ENCODE measurements around the gene RUFY4.
"Not testable (repeated sequence)": the region's sequence is repeated elsewhere in the genome, so short reads cannot be mapped to it uniquely, and the experiment has no call there.

Gene RUFY4

GRCh38 chr2:218031771-218032257, 37.2 kb upstream of the RUFY4 start:
- H3K4me3 ChIP-seq (ENCODE audit: low read length in 2 of 2), result no peak overlapping the region
- H3K36me3 ChIP-seq (ENCODE audit: control insufficient read depth in 2 of 2, insufficient read depth in 2 of 2, low read length in 2 of 2), result no peaks in the 10 kb centered on the region
- H3K4me1 ChIP-seq (ENCODE audit: control insufficient read depth in 2 of 2, insufficient read depth in 2 of 2, low read length in 2 of 2), result no peaks in the 10 kb centered on the region
- H3K9ac ChIP-seq (ENCODE audit: low read depth in 1 of 2, low read length in 2 of 2), result no peak overlapping the region
- H3K27me3 ChIP-seq (ENCODE audit: control insufficient read depth in 2 of 2, insufficient read depth in 2 of 2, low read length in 2 of 2), result peaks cover 0 to 7% of the 10 kb centered on the region in 2 donors
- no peak overlapping the region for H3K27ac ChIP-seq (ENCODE audit: low read depth in 2 of 2, low read length in 2 of 2)
- no peaks in the 10 kb centered on the region for H3K9me3 ChIP-seq (ENCODE audit: control insufficient read depth in 2 of 2, low read length in 2 of 2)

DNA sequence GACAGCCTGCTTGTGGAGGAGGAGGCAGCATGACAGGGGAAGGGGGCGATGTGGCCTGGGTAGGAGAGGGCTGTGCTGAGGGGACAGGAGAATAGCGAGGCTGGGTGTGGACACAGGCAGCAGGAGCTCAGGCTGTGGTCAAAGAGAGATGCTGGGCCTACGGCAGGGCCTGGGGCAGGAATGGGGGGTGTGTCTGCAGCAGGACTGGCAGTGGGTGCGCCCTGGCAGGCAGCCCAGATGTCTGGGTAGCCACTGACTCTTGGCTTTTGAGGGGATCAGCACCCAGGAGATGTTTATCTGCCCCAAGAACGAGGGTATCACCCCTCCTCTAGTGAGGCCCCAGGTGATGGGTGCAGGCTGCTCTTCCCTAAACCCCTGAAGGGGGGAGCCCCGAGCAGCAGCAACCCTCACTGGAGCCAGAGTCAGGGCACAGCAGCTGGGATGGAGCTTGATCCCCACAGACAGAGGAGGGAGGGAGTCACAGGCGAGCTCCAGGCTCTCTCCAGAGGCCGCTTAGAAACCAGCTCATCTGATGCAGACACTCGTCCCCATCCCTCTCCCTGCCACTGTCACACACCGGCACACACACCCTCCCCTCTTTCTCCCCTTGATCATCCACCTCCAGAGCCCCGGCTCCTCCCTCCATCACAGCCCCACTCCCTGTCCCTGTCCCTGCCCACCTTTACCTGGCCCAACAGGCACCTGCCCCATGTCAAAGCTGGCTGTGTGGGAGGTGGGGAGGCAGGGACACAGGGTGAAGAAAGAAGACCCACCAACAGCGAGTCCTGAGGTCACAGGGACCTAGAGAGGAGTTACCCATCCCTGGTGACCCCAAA, 36.5 kb upstream of the RUFY4 start:
- H3K27ac ChIP-seq (ENCODE audit: low read depth in 2 of 2, low read length in 2 of 2), result no peak overlapping the region
- H3K4me3 ChIP-seq (ENCODE audit: low read length in 2 of 2), result no peak overlapping the region
- no peaks in the 10 kb centered on the region for H3K36me3 ChIP-seq (ENCODE audit: control insufficient read depth in 2 of 2, insufficient read depth in 2 of 2, low read length in 2 of 2)
- H3K9me3 ChIP-seq (ENCODE audit: control insufficient read depth in 2 of 2, low read length in 2 of 2), result no peaks in the 10 kb centered on the region
- peaks cover 0 to 7% of the 10 kb centered on the region in 2 donors for H3K27me3 ChIP-seq (ENCODE audit: control insufficient read depth in 2 of 2, insufficient read depth in 2 of 2, low read length in 2 of 2)
- no peaks in the 10 kb centered on the region for H3K4me1 ChIP-seq (ENCODE audit: control insufficient read depth in 2 of 2, insufficient read depth in 2 of 2, low read length in 2 of 2)
- no peak overlapping the region for H3K9ac ChIP-seq (ENCODE audit: low read depth in 1 of 2, low read length in 2 of 2)

DNA sequence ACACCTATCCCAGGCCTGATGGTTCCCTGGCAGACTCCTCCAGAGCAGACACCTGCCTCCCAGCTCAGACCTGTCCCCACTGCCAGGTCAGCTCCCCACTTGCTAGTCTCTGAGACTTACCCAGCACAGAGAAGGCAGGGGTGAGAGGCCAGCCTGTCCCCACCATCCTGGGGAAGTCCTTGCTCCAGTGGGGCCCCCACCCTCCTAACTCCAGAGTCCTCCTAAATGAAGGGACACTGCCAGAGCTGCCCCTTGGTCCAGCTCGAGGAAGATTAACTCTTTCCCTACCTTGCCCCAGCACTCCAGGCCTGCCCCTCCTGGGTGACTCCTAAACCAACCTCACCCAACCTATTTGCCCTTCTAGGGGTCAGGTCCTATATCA, 35.9 kb upstream of the RUFY4 start:
- H3K4me1 ChIP-seq (ENCODE audit: control insufficient read depth in 2 of 2, insufficient read depth in 2 of 2, low read length in 2 of 2), result no peaks in the 10 kb centered on the region
- H3K4me3 ChIP-seq (ENCODE audit: low read length in 2 of 2), result no peak overlapping the region
- no peak overlapping the region for H3K9ac ChIP-seq (ENCODE audit: low read depth in 1 of 2, low read length in 2 of 2)
- peaks cover 0 to 7% of the 10 kb centered on the region in 2 donors for H3K27me3 ChIP-seq (ENCODE audit: control insufficient read depth in 2 of 2, insufficient read depth in 2 of 2, low read length in 2 of 2)
- no peaks in the 10 kb centered on the region for H3K9me3 ChIP-seq (ENCODE audit: control insufficient read depth in 2 of 2, low read length in 2 of 2)
- no peaks in the 10 kb centered on the region for H3K36me3 ChIP-seq (ENCODE audit: control insufficient read depth in 2 of 2, insufficient read depth in 2 of 2, low read length in 2 of 2)
- H3K27ac ChIP-seq (ENCODE audit: low read depth in 2 of 2, low read length in 2 of 2), result no peak overlapping the region

DNA sequence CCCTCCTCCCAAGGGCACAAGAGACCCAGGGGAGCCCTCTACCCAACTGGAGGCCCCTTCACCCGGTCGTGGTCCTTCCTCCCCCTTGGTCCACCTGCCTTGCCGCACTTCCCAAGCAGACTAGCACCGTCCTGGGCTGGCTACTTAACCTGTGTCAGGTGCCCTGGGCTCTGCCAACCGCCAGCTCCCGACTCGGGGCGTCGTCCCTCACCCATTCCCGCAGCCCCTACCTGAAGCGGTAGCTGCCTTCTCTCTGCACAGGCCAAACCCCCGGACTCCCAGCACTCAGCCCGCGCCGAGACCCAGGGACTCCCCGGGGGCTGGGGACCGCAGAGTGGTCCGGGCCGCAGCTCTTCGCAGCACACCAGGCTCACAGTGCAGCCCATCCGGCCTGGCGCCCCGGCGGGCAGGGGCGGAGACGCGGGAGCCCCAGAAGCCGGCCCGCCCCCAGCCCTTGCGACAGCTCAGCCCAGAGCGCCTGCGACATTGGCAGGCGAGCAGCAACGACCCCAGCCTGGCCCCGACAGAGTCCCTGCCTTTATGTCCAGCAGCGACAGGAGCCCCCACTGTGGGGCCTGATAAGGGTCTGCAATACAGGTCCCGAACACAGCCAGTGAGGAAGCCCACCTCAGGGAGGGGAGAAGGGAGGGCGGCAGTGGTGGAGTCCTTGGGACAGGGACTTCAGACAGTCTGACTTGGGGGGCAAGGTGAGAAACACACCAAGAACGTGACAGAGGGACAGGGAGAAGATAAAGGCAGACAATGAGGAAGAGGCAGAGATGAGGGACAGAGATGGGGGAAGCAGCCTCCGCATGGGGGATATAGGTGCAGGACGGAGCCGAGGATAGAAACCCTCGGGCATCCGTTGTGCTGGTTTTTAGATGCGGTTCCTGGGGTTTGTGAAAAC, 35.2 kb upstream of the RUFY4 start:
- peak overlapping the region in 1 of 2 donors; percentile 36 for H3K9ac ChIP-seq (ENCODE audit: low read depth in 1 of 2, low read length in 2 of 2)
- no peak overlapping the region for H3K27ac ChIP-seq (ENCODE audit: low read depth in 2 of 2, low read length in 2 of 2)
- no peaks in the 10 kb centered on the region for H3K9me3 ChIP-seq (ENCODE audit: control insufficient read depth in 2 of 2, low read length in 2 of 2)
- no peaks in the 10 kb centered on the region for H3K36me3 ChIP-seq (ENCODE audit: control insufficient read depth in 2 of 2, insufficient read depth in 2 of 2, low read length in 2 of 2)
- no peaks in the 10 kb centered on the region for H3K4me1 ChIP-seq (ENCODE audit: control insufficient read depth in 2 of 2, insufficient read depth in 2 of 2, low read length in 2 of 2)
- H3K4me3 ChIP-seq (ENCODE audit: low read length in 2 of 2), result peak overlapping the region in 1 of 2 donors; percentile 44
- peaks cover 0 to 7% of the 10 kb centered on the region in 2 donors for H3K27me3 ChIP-seq (ENCODE audit: control insufficient read depth in 2 of 2, insufficient read depth in 2 of 2, low read length in 2 of 2)

- not testable (repeated sequence) for H3K27ac ChIP-seq (ENCODE audit: low read depth in 2 of 2, low read length in 2 of 2); H3K27me3 ChIP-seq (ENCODE audit: control insufficient read depth in 2 of 2, insufficient read depth in 2 of 2, low read length in 2 of 2); H3K9me3 ChIP-seq (ENCODE audit: control insufficient read depth in 2 of 2, low read length in 2 of 2); H3K4me1 ChIP-seq (ENCODE audit: control insufficient read depth in 2 of 2, insufficient read depth in 2 of 2, low read length in 2 of 2); H3K36me3 ChIP-seq (ENCODE audit: control insufficient read depth in 2 of 2, insufficient read depth in 2 of 2, low read length in 2 of 2)
- Histone ChIP-seq H3K9ac (ENCODE audit: low read depth in 1 of 2, low read length in 2 of 2) (peak overlapping the region in 1 of 2 donors; percentile 36), H3K4me3 (ENCODE audit: low read length in 2 of 2) (peak overlapping the region; percentile 38 to 44)
Observed at GRCh38 chr2:218034497-218035213, 34.4 kb upstream of the RUFY4 start.

- Histone ChIP-seq H3K9ac (ENCODE audit: low read depth in 1 of 2, low read length in 2 of 2) (no peak overlapping the region), H3K4me1 (ENCODE audit: control insufficient read depth in 2 of 2, insufficient read depth in 2 of 2, low read length in 2 of 2) (no peaks in the 10 kb centered on the region), H3K27ac (ENCODE audit: low read depth in 2 of 2, low read length in 2 of 2) (no peak overlapping the region), H3K9me3 (ENCODE audit: control insufficient read depth in 2 of 2, low read length in 2 of 2) (no peaks in the 10 kb centered on the region), H3K36me3 (ENCODE audit: control insufficient read depth in 2 of 2, insufficient read depth in 2 of 2, low read length in 2 of 2) (no peaks in the 10 kb centered on the region), H3K27me3 (ENCODE audit: control insufficient read depth in 2 of 2, insufficient read depth in 2 of 2, low read length in 2 of 2) (peaks cover 0 to 13% of the 10 kb centered on the region in 2 donors), H3K4me3 (ENCODE audit: low read length in 2 of 2) (no peak overlapping the region)
Observed at GRCh38 chr2:218035463-218036100, 33.5 kb upstream of the RUFY4 start.

- Histone ChIP-seq H3K4me1 (ENCODE audit: control insufficient read depth in 2 of 2, insufficient read depth in 2 of 2, low read length in 2 of 2) (no peaks in the 10 kb centered on the region), H3K4me3 (ENCODE audit: low read length in 2 of 2) (no peak overlapping the region), H3K27me3 (ENCODE audit: control insufficient read depth in 2 of 2, insufficient read depth in 2 of 2, low read length in 2 of 2) (peaks cover 0 to 13% of the 10 kb centered on the region in 2 donors), H3K9me3 (ENCODE audit: control insufficient read depth in 2 of 2, low read length in 2 of 2) (no peaks in the 10 kb centered on the region), H3K9ac (ENCODE audit: low read depth in 1 of 2, low read length in 2 of 2) (no peak overlapping the region), H3K27ac (ENCODE audit: low read depth in 2 of 2, low read length in 2 of 2) (no peak overlapping the region), H3K36me3 (ENCODE audit: control insufficient read depth in 2 of 2, insufficient read depth in 2 of 2, low read length in 2 of 2) (no peaks in the 10 kb centered on the region)
Observed at GRCh38 chr2:218036371-218036770, 32.7 kb upstream of the RUFY4 start.

GRCh38 chr2:218039171-218039570, 29.9 kb upstream of the RUFY4 start:
- H3K4me3 ChIP-seq (ENCODE audit: low read length in 2 of 2), result no peak overlapping the region
- H3K9me3 ChIP-seq (ENCODE audit: control insufficient read depth in 2 of 2, low read length in 2 of 2), result no peaks in the 10 kb centered on the region

GRCh38 chr2:218040883-218041282, 28.2 kb upstream of the RUFY4 start:
- no peaks in the 10 kb centered on the region for H3K4me1 ChIP-seq (ENCODE audit: control insufficient read depth in 2 of 2, insufficient read depth in 2 of 2, low read length in 2 of 2)
- no peaks in the 10 kb centered on the region for H3K9me3 ChIP-seq (ENCODE audit: control insufficient read depth in 2 of 2, low read length in 2 of 2)
- no peaks in the 10 kb centered on the region for H3K36me3 ChIP-seq (ENCODE audit: control insufficient read depth in 2 of 2, insufficient read depth in 2 of 2, low read length in 2 of 2)
- peaks cover 0 to 5% of the 10 kb centered on the region in 2 donors for H3K27me3 ChIP-seq (ENCODE audit: control insufficient read depth in 2 of 2, insufficient read depth in 2 of 2, low read length in 2 of 2)
- H3K4me3 ChIP-seq (ENCODE audit: low read length in 2 of 2), result no peak overlapping the region
- H3K27ac ChIP-seq (ENCODE audit: low read depth in 2 of 2, low read length in 2 of 2), result no peak overlapping the region
- H3K9ac ChIP-seq (ENCODE audit: low read depth in 1 of 2, low read length in 2 of 2), result no peak overlapping the region

More at GRCh38 chr2:218039171-218039570, 29.9 kb upstream of the RUFY4 start:
- Histone ChIP-seq H3K36me3 (ENCODE audit: control insufficient read depth in 2 of 2, insufficient read depth in 2 of 2, low read length in 2 of 2) (no peaks in the 10 kb centered on the region), H3K9ac (ENCODE audit: low read depth in 1 of 2, low read length in 2 of 2) (no peak overlapping the region), H3K4me1 (ENCODE audit: control insufficient read depth in 2 of 2, insufficient read depth in 2 of 2, low read length in 2 of 2) (no peaks in the 10 kb centered on the region), H3K27ac (ENCODE audit: low read depth in 2 of 2, low read length in 2 of 2) (no peak overlapping the region), H3K27me3 (ENCODE audit: control insufficient read depth in 2 of 2, insufficient read depth in 2 of 2, low read length in 2 of 2) (peaks cover 0 to 9% of the 10 kb centered on the region in 2 donors)
